HG03521 (cell line): ENCODE measurements around the gene FAM13C.

ENCODE experiments used
- ATAC-seq: cut with Tn5 transposase; IDR thresholded peaks from one replicate; pipeline ENCODE4 v1.9.1; 2021; ENCODE audit warnings: mild to moderate bottlenecking, moderate library complexity; ENCODE audit not compliant: unreplicated experiment

FAM13C gene

GRCh38 chr10:59281861-59282260, 80.5 kb downstream of the FAM13C start:
- ATAC-seq = no peak

- no peak for ATAC-seq
Observed at GRCh38 chr10:59279991-59280505, 82.3 kb downstream of the FAM13C start.

- ATAC-seq = no peak
Observed at GRCh38 chr10:59279476-59279875, 82.9 kb downstream of the FAM13C start.

- no peak for ATAC-seq
Observed at GRCh38 chr10:59276919-59277318, 85.4 kb downstream of the FAM13C start.

- no peak for ATAC-seq
Observed at GRCh38 chr10:59276133-59276532, 86.2 kb downstream of the FAM13C start.

GRCh38 chr10:59273445-59273844, 88.9 kb downstream of the FAM13C start:
- no peak for ATAC-seq

GRCh38 chr10:59272061-59272460, 90.3 kb downstream of the FAM13C start:
- ATAC-seq = no peak

GRCh38 chr10:59271160-59271559, 91.2 kb downstream of the FAM13C start:
- no peak for ATAC-seq

GRCh38 chr10:59270492-59270891, 91.9 kb downstream of the FAM13C start:
- ATAC-seq = no peak

GRCh38 chr10:59269651-59270050, 92.7 kb downstream of the FAM13C start:
- no peak for ATAC-seq

- ATAC-seq = no peak
Observed at GRCh38 chr10:59268460-59268859, 93.9 kb downstream of the FAM13C start.

GRCh38 chr10:59266321-59266720, 96.0 kb downstream of the FAM13C start:
- no peak for ATAC-seq

- ATAC-seq = no peak
Observed at GRCh38 chr10:59265141-59265540, 97.2 kb downstream of the FAM13C start.

- ATAC-seq = no peak
Observed at GRCh38 chr10:59258890-59259289, 103.5 kb downstream of the FAM13C start.

GRCh38 chr10:59257224-59257623, 105.1 kb downstream of the FAM13C start:
- no peak for ATAC-seq

- ATAC-seq = no peak
Observed at GRCh38 chr10:59255463-59255862, 106.9 kb downstream of the FAM13C start.

- no peak for ATAC-seq
Observed at GRCh38 chr10:59252491-59252890, 109.9 kb downstream of the FAM13C start.

- no peak for ATAC-seq
Observed at GRCh38 chr10:59245686-59246085, 116.7 kb downstream of the FAM13C start.

- no peak for ATAC-seq
Observed at GRCh38 chr10:59244871-59245270, 117.5 kb downstream of the FAM13C start.

- ATAC-seq = no peak
Observed at GRCh38 chr10:59243611-59244195, 118.6 kb downstream of the FAM13C start.

GRCh38 chr10:59242991-59243390, 119.4 kb downstream of the FAM13C start:
- ATAC-seq = no peak

- ATAC-seq = no peak
Observed at GRCh38 chr10:59242057-59242456, 120.3 kb downstream of the FAM13C start.

GRCh38 chr10:59240582-59241183, 121.7 kb downstream of the FAM13C start:
- no peak for ATAC-seq
